HG03558 (cell line): ENCODE measurements around the gene CDC20B.

Source experiments
- ATAC-seq: cut with Tn5 transposase; IDR thresholded peaks from one replicate; pipeline ENCODE4 v1.9.1; 2021; ENCODE audit warnings: moderate number of reproducible peaks; ENCODE audit not compliant: unreplicated experiment; ENCODE audit errors: extremely low read depth

The CDC20B gene

GRCh38 chr5:55172937-55173686 lies at the start of gene CDC20B:
TSS of gene CDC20B (minus strand) at chr5:55173177. CDS start at chr5:55173000, 177 bp downstream.
- ATAC-seq: peak; percentile 44

GRCh38 chr5:55222092-55222984 lies 49.4 kb upstream of the CDC20B start:
- ATAC-seq: no peak

- no peak for ATAC-seq
Observed at GRCh38 chr5:55220433-55221185, 47.6 kb upstream of the CDC20B start.

- ATAC-seq: no peak
Observed at GRCh38 chr5:55219770-55220169, 46.8 kb upstream of the CDC20B start.

- ATAC-seq: no peak
Observed at GRCh38 chr5:55218967-55219366, 46.0 kb upstream of the CDC20B start.

GRCh38 chr5:55211184-55211874 lies 38.4 kb upstream of the CDC20B start:
- ATAC-seq: no peak

- no peak for ATAC-seq
Observed at GRCh38 chr5:55205001-55205400, 32.0 kb upstream of the CDC20B start.

- no peak for ATAC-seq
Observed at GRCh38 chr5:55191165-55191564, 18.2 kb upstream of the CDC20B start.

GRCh38 chr5:55188656-55189540 lies 15.9 kb upstream of the CDC20B start:
- ATAC-seq: no peak

- no peak for ATAC-seq
Observed at GRCh38 chr5:55187370-55187769, 14.4 kb upstream of the CDC20B start.

GRCh38 chr5:55180016-55180415 lies 7.0 kb upstream of the CDC20B start:
- ATAC-seq: no peak

- ATAC-seq: no peak
Observed at GRCh38 chr5:55177078-55177477, 4.1 kb upstream of the CDC20B start.

GRCh38 chr5:55176176-55176818 lies 3.3 kb upstream of the CDC20B start:
- no peak for ATAC-seq

- no peak for ATAC-seq
Observed at GRCh38 chr5:55175781-55176175, 2.8 kb upstream of the CDC20B start.

- ATAC-seq: no peak
Observed at GRCh38 chr5:55173687-55174230, 782 bp upstream of the CDC20B start.

GRCh38 chr5:55172051-55172899 lies 702 bp downstream of the CDC20B start:
- peak; percentile 37 for ATAC-seq

- ATAC-seq: no peak
Observed at GRCh38 chr5:55171471-55171870, 1.5 kb downstream of the CDC20B start.
